Chondrocyte (in vitro differentiated cells): ENCODE results near the gene MRPS2. TPM values are rescaled to one million over a fixed set of nuclear protein-coding genes. Genes with fewer than 3 reads are reported as not detected.

Experiments
- DNase-seq: peaks from one replicate; pipeline ENCODE4 v3.0.0; 2021; ENCODE audit warnings: mixed read lengths, low spot score
- H3K27ac Mint-ChIP-seq: one replicate; pipeline ENCODE4 v1.8.0; 2021; ENCODE audit warnings: mild to moderate bottlenecking, moderate library complexity, mixed read lengths; ENCODE audit not compliant: unreplicated experiment
- H3K27me3 Mint-ChIP-seq: 2 replicates; pipeline ENCODE4 v1.8.0; 2021; ENCODE audit warnings: low read depth, mixed read lengths
- H3K36me3 Mint-ChIP-seq: 2 replicates; pipeline ENCODE4 v1.8.0; 2021; ENCODE audit warnings: low read depth, mixed read lengths
- H3K4me1 Mint-ChIP-seq: 2 replicates; pipeline ENCODE4 v1.8.0; 2021; ENCODE audit warnings: low read depth, mild to moderate bottlenecking, mixed read lengths
- H3K4me3 Mint-ChIP-seq: one replicate; pipeline ENCODE4 v1.8.0; 2021; ENCODE audit warnings: mild to moderate bottlenecking, moderate library complexity, mixed read lengths; ENCODE audit not compliant: unreplicated experiment
- H3K9me3 Mint-ChIP-seq: 2 replicates; pipeline ENCODE4 v1.8.0; 2021; ENCODE audit warnings: low read depth, mixed read lengths
- total RNA-seq: library from RNA; stranded (reverse); gene quantifications from 3 replicates; pipeline ENCODE4 v1.2.1, GENCODE V29; 2021
- TF ChIP-seq, protein P1 (sequence below): fragments of 200-600 bp; sonication (generic); IDR thresholded peaks from 2 replicates; pipeline ENCODE4 v1.5.0; 2021; ENCODE audit warnings: antibody characterized with exemption, mild to moderate bottlenecking, moderate library complexity

MRPS2 gene
- total RNA-seq, 1 donor from 2014 or later = 24.4 TPM

DNA sequence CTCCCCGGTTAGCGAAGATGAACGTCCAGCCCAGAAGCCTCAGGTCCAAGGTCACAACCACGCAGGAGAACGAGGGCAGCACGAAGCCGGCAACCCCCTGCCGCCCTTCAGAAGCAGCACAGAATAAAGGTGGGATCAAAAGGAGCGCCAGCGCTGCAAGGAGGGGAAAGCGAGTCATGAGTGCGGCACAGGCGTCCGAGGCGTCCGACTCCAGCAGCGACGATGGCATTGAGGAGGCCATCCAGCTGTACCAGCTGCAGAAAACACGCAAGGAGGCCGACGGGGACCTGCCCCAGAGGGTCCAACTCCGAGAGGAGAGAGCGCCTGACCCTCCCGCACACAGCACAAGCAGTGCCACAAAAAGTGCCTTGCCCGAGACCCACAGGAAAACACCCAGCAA lies 15.1 kb upstream of the MRPS2 start:
- peaks cover 15% of the 10 kb centered on the region for H3K36me3 Mint-ChIP-seq
- no peak for DNase-seq

GRCh38 chr9:135485832-135486231 lies 14.7 kb upstream of the MRPS2 start:
- Mint-ChIP-seq H3K27ac (no peak overlapping the region), H3K27me3 (no peaks in the 10 kb centered on the region), H3K9me3 (no peaks in the 10 kb centered on the region), H3K4me1 (peaks cover 2% of the 10 kb centered on the region), H3K4me3 (no peak overlapping the region), H3K36me3 (peaks cover 15% of the 10 kb centered on the region)
- DNase-seq = no peak
- TF ChIP-seq, protein P1, sequence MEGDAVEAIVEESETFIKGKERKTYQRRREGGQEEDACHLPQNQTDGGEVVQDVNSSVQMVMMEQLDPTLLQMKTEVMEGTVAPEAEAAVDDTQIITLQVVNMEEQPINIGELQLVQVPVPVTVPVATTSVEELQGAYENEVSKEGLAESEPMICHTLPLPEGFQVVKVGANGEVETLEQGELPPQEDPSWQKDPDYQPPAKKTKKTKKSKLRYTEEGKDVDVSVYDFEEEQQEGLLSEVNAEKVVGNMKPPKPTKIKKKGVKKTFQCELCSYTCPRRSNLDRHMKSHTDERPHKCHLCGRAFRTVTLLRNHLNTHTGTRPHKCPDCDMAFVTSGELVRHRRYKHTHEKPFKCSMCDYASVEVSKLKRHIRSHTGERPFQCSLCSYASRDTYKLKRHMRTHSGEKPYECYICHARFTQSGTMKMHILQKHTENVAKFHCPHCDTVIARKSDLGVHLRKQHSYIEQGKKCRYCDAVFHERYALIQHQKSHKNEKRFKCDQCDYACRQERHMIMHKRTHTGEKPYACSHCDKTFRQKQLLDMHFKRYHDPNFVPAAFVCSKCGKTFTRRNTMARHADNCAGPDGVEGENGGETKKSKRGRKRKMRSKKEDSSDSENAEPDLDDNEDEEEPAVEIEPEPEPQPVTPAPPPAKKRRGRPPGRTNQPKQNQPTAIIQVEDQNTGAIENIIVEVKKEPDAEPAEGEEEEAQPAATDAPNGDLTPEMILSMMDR = no peak

More for the DNA sequence above, 15.1 kb upstream of the MRPS2 start:
- Mint-ChIP-seq H3K27ac (no peak overlapping the region), H3K4me3 (no peak overlapping the region), H3K4me1 (peaks cover 5% of the 10 kb centered on the region), H3K27me3 (no peaks in the 10 kb centered on the region), H3K9me3 (no peaks in the 10 kb centered on the region)
- TF ChIP-seq, protein P1 = no peak

DNA sequence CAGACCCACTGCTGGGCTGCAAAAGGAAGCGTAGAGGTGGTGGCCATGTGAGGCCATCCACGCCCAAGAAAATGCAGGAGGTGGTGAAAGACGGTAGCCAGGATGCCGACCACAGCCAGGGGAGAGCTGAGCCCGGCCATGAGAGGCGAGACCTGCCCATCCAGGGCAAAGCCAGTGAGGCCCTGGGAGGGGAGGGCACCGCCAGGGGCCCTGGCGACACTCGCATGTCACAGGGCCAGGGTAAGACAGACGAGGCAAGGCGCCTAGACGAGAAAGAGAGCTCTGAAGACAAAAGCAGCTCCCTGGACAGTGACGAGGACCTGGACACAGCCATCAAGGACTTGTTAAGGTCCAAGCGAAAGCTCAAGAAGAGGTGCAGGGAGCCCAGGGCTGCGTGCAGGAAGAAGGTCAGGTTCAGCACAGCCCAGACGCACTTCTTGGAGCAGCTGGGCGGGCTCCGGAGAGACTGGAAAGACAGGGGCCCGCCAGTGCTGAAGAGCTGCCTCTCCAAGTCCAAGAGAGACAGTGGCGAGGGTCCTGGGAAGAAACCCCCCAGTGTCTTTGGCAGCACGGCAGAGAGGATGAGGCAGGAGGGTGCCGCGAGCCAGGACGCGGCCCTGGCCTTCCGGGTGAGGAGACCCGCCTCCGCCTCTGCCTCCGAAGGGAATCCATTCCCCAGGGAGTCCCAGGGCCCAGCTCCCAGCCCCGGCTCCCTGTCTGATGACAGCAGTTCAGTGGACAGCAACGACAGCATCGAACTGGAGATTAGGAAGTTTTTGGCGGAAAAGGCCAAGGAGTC lies 14.0 kb upstream of the MRPS2 start:
- Mint-ChIP-seq H3K27ac (no peak overlapping the region), H3K4me1 (no peaks in the 10 kb centered on the region), H3K36me3 (peaks cover 15% of the 10 kb centered on the region), H3K4me3 (no peak overlapping the region), H3K9me3 (no peaks in the 10 kb centered on the region), H3K27me3 (no peaks in the 10 kb centered on the region)
- TF ChIP-seq, protein P1 = no peak
- peak; percentile 70 for DNase-seq

GRCh38 chr9:135487281-135488012 lies 13.0 kb upstream of the MRPS2 start:
- no peaks in the 10 kb centered on the region for H3K27me3 Mint-ChIP-seq
- no peaks in the 10 kb centered on the region for H3K4me1 Mint-ChIP-seq
- TF ChIP-seq, protein P1 = no peak
- DNase-seq = peak; percentile 88
- H3K4me3 Mint-ChIP-seq = no peak overlapping the region
- H3K36me3 Mint-ChIP-seq = peaks cover 15% of the 10 kb centered on the region
- H3K27ac Mint-ChIP-seq = no peak overlapping the region
- no peaks in the 10 kb centered on the region for H3K9me3 Mint-ChIP-seq

DNA sequence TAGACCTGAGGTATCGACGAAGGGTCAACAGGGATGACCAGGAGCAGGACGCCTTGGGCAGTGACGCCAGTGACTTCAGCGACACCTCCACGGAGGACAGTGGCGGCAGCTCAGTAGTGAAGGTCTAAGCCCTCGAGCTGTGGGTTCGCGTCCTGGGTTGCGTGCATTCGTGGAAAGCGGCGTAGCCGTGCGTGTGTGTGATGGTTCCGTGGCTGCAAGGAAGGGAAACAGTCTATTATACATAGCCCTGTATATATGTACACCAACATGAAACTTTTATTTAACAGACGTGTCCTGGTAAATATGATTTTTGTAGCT lies 12.5 kb upstream of the MRPS2 start:
- no peaks in the 10 kb centered on the region for H3K27me3 Mint-ChIP-seq
- TF ChIP-seq, protein P1 = no peak
- no peaks in the 10 kb centered on the region for H3K4me1 Mint-ChIP-seq
- no peak overlapping the region for H3K4me3 Mint-ChIP-seq
- H3K27ac Mint-ChIP-seq = no peak overlapping the region
- H3K9me3 Mint-ChIP-seq = no peaks in the 10 kb centered on the region
- peak; percentile 76 for DNase-seq
- H3K36me3 Mint-ChIP-seq = peaks cover 15% of the 10 kb centered on the region
